NK-92 (cell line): ENCODE results near the gene SH3BGRL2.
"Not testable (repeated sequence)": the region's sequence is repeated elsewhere in the genome, so short reads cannot be mapped to it uniquely, and the experiment has no call there.

Experiments used
- DNase-seq: peaks from one replicate; lab custom pipeline; 2025; ENCODE audit not compliant: unreplicated experiment; lab: John Stamatoyannopoulos, UW

SH3BGRL2 gene

GRCh38 chr6:79614326-79615305 lies 16.5 kb upstream of the SH3BGRL2 start:
- no peak for DNase-seq

GRCh38 chr6:79617518-79617941 lies 13.6 kb upstream of the SH3BGRL2 start:
- no peak for DNase-seq

DNA sequence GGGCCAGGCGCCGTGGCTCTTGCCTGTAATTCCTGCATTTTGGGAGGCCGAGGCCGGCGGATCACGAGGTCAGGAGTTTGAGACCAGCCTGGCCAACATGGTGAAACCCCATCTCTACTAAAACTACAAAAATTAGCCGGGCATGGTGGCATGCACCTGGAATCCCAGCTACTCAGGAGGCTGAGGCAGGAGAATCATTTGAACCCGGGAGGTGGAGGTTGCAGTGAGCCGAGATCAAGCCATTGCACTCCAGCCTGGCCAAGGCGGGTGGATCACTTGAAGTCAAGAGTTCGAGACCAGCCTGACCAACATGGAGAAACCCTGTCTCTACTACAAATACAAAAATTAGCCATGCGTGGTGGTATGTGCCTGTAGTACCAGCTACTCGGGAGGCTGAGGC lies 12.7 kb upstream of the SH3BGRL2 start:
- DNase-seq, result not testable (repeated sequence)

- DNase-seq, result no peak
Observed at GRCh38 chr6:79621579-79621978, 9.6 kb upstream of the SH3BGRL2 start.

GRCh38 chr6:79622364-79622763 lies 8.8 kb upstream of the SH3BGRL2 start:
- DNase-seq, result no peak

DNA sequence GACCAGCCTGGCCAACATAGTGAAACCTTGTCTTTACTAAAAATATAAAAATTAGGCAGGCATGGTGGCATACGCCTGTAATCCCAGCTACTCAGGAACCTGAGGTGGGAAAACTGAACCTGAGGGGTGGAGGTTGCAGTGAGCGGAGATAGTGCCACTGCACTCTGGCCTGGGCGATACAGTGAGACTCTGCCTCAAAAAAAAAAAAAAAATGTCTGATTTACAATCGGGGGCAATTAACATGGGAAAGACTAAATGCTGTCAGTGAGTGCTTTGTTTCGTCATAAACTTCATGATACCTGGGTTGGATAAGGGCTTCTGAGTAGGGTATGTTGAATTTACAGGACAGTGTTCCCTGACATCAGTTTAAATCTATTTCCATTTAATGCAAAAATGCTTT lies 8.0 kb upstream of the SH3BGRL2 start:
- DNase-seq, result no peak

- no peak for DNase-seq
Observed at GRCh38 chr6:79625746-79626145, 5.4 kb upstream of the SH3BGRL2 start.

DNA sequence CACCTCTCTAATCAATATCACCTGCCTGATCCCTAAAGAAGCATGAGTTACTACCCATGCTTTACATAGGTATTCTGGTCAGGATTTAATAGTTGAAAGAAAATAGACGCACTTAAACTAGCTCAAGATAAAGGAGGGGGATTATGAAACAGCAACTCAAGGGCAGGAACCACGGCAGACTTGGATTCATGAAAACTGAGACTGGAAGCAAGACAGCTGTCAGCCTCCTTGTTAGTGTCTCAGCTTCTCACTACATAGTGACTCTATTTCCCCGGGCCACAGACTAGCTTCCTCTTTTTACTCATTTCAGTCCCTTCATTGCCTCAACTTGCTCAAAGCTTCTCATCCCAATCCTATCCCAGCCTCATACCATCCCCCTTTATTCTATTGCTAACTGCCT lies 4.3 kb upstream of the SH3BGRL2 start:
- DNase-seq, result no peak

DNA sequence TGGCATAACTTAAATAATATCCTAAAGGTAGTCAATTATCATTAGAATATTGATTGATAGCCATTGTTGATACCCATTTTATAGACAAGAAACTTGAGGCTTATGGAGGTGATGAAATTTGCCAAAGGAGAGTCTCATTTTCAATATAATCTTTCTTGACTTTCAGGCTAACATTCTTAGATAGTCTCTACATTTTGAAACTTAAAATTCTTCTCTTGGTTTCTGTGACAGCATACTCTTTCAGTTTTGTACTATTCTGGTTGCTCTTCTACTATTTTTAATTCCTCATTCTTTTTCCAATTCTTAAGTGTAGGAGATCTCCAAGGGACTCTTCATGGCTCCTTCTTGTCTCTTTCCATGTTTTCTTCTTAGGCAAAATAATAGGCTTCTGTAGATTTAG lies 3.7 kb upstream of the SH3BGRL2 start:
- no peak for DNase-seq

DNA sequence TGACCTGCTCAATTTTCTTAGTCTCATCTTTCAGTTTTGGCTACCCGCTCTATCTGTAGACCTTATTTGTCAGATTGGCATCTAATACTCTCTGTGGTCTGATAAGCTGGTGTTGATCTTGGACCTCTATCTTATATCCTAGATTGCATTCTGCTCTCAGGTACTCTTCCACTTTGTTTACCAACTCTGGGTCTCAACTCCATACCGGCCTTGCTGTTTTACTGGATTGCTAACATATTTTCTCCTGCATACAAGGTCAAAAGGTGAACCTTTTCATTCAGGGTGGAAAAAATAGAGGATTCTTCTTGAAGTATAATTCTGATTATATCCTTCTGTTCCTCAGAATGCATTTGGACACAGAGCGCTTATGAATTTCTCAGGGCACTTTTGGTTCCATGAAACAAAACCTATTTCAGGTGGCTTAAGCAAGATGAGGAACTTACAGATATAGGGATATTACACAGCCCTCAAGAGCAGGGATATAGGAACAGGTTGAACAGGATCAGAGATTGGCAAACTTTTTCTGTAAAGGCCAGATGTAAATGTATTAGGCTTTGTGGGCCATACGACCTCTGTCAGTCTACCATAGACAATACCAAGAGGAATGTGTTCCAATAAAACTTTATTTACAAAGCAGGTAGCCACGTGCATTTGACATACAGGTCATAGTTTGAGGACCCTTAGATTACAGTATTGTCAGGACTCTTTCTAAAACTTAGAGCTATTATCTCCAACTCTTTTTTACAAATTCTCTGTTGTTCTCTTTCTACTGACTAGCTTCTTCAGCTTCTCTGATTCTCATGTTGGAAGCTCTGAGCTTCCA lies 2.5 kb upstream of the SH3BGRL2 start:
- no peak for DNase-seq

- no peak for DNase-seq
Observed at GRCh38 chr6:79630380-79630882, 698 bp upstream of the SH3BGRL2 start.

DNA sequence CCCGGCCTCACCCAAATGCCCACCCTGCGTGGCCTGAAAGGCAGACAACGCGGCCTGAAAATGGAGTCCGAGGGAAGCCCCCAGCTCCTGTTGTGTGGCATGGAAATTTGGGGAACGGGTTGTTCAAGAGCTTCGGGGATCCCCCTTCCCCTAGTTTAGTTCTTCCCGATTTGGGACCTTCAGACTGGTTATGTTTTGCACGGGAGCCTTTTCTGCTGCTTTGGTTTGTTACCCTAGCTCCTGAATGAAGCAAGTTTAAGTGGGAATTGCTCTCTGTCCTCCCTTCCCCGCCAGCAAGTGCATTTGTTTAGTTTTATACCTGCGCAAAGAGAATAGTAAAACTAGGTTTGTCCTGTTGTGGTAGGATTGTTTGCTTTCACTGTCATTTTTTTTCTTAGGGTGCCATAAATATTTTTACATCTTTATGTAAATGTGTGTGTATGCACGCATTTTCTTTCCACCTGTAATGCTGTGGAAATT lies 604 bp downstream of the SH3BGRL2 start:
- DNase-seq, result no peak

DNA sequence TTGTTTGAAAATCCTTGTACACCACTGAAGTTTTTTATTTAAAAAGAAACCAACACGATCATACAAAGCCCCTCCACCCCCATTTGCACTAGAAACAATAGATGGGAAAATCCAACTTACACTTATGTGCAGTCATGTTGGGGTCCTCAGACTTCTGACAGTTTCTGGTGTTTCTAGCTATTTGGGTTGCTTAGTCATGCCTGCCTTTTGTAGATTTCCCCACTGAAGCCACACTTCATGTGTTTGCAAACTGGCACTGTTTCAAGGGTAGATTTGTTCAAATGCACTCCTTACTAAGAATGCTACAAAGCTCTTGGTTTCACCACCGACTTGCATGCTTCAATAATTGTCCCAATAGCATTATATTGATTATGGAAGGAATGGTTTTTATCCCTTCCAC lies 1.5 kb downstream of the SH3BGRL2 start:
- DNase-seq, result no peak

GRCh38 chr6:79634491-79635231 lies 3.5 kb downstream of the SH3BGRL2 start:
- DNase-seq, result no peak

DNA sequence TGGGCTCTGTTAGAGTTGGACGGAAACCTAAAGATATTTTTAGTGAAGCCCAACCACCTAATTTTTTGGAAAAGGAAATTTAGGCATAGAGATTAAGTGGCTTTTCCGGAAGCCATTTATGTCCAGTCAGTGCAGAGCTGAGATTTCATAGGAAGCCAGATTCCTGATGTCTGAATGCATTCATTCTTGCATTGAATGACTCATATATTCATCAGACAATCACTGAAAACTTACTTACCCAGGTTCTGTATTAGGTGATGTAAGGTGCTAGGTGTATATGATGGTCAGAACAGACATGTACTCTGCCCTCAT lies 4.1 kb downstream of the SH3BGRL2 start:
- DNase-seq, result no peak

GRCh38 chr6:79636673-79637072 lies 5.5 kb downstream of the SH3BGRL2 start:
- DNase-seq, result no peak

GRCh38 chr6:79640146-79641111 lies 9.3 kb downstream of the SH3BGRL2 start:
- no peak for DNase-seq

DNA sequence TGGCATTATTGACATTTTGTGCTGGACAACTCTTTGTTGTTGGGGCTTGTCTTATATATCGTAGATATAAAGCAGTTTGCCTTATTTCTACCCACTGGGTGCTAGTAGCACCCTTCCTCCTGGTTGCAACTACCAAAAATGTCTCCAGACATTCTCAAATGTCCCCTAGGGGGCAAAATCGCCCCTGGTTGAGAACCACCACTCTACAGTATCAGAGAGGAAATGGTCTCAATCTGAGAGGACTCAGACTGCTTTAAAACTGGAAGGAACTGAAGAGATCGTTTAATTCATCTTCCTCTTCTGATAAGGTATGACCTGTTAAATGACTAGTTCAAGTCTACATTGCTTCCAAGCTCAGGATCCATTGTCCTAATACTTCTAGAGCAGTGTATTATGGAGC lies 14.9 kb downstream of the SH3BGRL2 start:
- DNase-seq, result no peak

DNA sequence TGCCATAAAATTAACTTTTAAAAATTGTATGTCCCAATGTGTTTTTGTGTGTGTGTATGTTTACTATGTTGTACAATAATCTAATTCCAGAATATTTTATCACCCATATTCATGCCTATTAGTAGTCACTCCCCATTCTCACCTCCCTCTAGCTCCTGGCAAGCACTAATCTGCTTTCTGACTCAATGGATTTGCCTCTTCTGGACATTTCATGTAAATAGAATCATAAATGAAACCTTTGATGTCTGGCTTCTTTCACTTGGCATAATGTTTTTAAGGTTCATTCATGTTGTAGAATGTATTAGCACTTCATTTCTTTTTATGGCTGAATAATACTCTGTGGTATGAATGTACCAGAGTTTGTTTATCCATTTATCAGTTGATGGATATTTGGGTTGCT lies 15.4 kb downstream of the SH3BGRL2 start:
- DNase-seq, result no peak

GRCh38 chr6:79647741-79648140 lies 16.6 kb downstream of the SH3BGRL2 start:
- DNase-seq, result no peak
